NK-92 treated with Interleukin-12 subunit alpha and Interleukin-12 subunit beta, amount 100 ng/mL, for 24 hours (cell line): ENCODE data around the gene LILRA5.
"Not testable (repeated sequence)": the region's sequence is repeated elsewhere in the genome, so short reads cannot be mapped to it uniquely, and the experiment has no call there.

Experiments used
- DNase-seq: peaks from one replicate; lab custom pipeline; 2025; lab: John Stamatoyannopoulos, UW

Gene LILRA5

GRCh38 chr19:54273821-54274220 lies 39.1 kb downstream of the LILRA5 start:
- no peak for DNase-seq

- DNase-seq = not testable (repeated sequence)
These were observed 40.8 kb downstream of the LILRA5 start for GRCh38 chr19:54272181-54272580.

- not testable (repeated sequence) for DNase-seq
These were observed 41.4 kb downstream of the LILRA5 start for GRCh38 chr19:54271587-54271986.

GRCh38 chr19:54271106-54271505 lies 41.9 kb downstream of the LILRA5 start:
- DNase-seq = no peak

GRCh38 chr19:54268936-54269335 lies 44.0 kb downstream of the LILRA5 start:
- DNase-seq = no peak

- peak; percentile 40 for DNase-seq
These were observed 46.8 kb downstream of the LILRA5 start for GRCh38 chr19:54266133-54266532.

GRCh38 chr19:54262470-54262869 lies 50.5 kb downstream of the LILRA5 start:
- DNase-seq = no peak

- DNase-seq = no peak
These were observed 50.9 kb downstream of the LILRA5 start for GRCh38 chr19:54262066-54262465.

- DNase-seq = no peak
These were observed 55.9 kb downstream of the LILRA5 start, which contains the start of gene LILRB5 for GRCh38 chr19:54257116-54257480. LILRB5 (minus strand) TSS chr19:54257273; CDS start chr19:54257193, 80 bp downstream.
